ENCODE measurements around the gene ADAMTS16.

ADAMTS16 gene

GRCh38 chr5:5246736-5247135 lies 106.6 kb downstream of the ADAMTS16 start:
- DNase-seq: no peak

GRCh38 chr5:5250758-5251157 lies 110.6 kb downstream of the ADAMTS16 start:
- DNase-seq: no peak

- no peak for DNase-seq
Observed at GRCh38 chr5:5252106-5252505, 112.0 kb downstream of the ADAMTS16 start.

GRCh38 chr5:5257353-5257752 lies 117.2 kb downstream of the ADAMTS16 start:
- DNase-seq: no peak

- DNase-seq: no peak
Observed at GRCh38 chr5:5258564-5258963, 118.4 kb downstream of the ADAMTS16 start.

- DNase-seq: no peak
Observed at GRCh38 chr5:5264727-5265126, 124.6 kb downstream of the ADAMTS16 start.

GRCh38 chr5:5266297-5266696 lies 126.2 kb downstream of the ADAMTS16 start:
- DNase-seq: no peak

- DNase-seq: no peak
Observed at GRCh38 chr5:5270161-5270560, 130.0 kb downstream of the ADAMTS16 start.

- no peak for DNase-seq
Observed at GRCh38 chr5:5270958-5271785, 131.0 kb downstream of the ADAMTS16 start.

GRCh38 chr5:5271786-5272321 lies 131.7 kb downstream of the ADAMTS16 start:
- DNase-seq: no peak

- no peak for DNase-seq
Observed at GRCh38 chr5:5273398-5273797, 133.3 kb downstream of the ADAMTS16 start.

- no peak for DNase-seq
Observed at GRCh38 chr5:5273976-5274375, 133.8 kb downstream of the ADAMTS16 start.

GRCh38 chr5:5275211-5275610 lies 135.1 kb downstream of the ADAMTS16 start:
- no peak for DNase-seq

GRCh38 chr5:5276430-5276829 lies 136.3 kb downstream of the ADAMTS16 start:
- no peak for DNase-seq

GRCh38 chr5:5276951-5277517 lies 136.9 kb downstream of the ADAMTS16 start:
- no peak for DNase-seq

GRCh38 chr5:5278201-5278814 lies 138.2 kb downstream of the ADAMTS16 start:
- DNase-seq: no peak

GRCh38 chr5:5278815-5279381 lies 138.8 kb downstream of the ADAMTS16 start:
- DNase-seq: no peak

GRCh38 chr5:5285906-5286305 lies 145.8 kb downstream of the ADAMTS16 start:
- DNase-seq: no peak

GRCh38 chr5:5287419-5287818 lies 147.3 kb downstream of the ADAMTS16 start:
- DNase-seq: no peak

GRCh38 chr5:5288201-5288600 lies 148.1 kb downstream of the ADAMTS16 start:
- DNase-seq: no peak

- DNase-seq: no peak
Observed at GRCh38 chr5:5289537-5289936, 149.4 kb downstream of the ADAMTS16 start.

- no peak for DNase-seq
Observed at GRCh38 chr5:5290674-5291334, 150.7 kb downstream of the ADAMTS16 start.

- no peak for DNase-seq
Observed at GRCh38 chr5:5291357-5291756, 151.2 kb downstream of the ADAMTS16 start.
